ENCODE results near the gene PABPN1. TPM values are rescaled to one million over a fixed set of nuclear protein-coding genes. Genes with fewer than 3 reads are reported as not detected.

Gene PABPN1
- total RNA-seq, 1 experiment from 2014 or later, result 184 TPM

DNA sequence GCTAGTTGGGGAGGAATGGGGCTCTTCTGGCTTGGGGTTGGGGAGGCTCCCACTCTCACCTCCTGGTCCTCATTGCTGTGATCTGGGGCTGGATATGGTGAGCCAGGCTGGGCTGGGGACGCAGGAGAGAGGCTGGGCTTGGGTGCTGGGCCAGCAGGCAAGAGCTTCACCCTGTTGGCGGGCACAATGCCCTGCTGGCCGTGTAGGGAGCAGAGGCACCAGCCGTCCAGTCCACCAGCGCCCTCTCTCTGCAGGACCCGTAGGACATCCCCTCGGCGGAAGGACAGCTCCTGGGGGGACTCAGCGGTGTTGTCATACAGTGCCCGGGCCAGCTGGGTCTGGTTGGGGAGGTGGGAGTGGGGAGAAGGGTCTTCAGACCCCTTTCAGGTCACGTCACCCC, 39.2 kb downstream of the PABPN1 start:
- POLR2A ChIA-PET, result no interaction called here
- Histone ChIP-seq H3K9me3 (ENCODE audit: control insufficient read depth in 1 of 2, insufficient read depth in 1 of 2, low read depth in 1 of 2, low read length in 2 of 2) (no peaks in the 10 kb centered on the region), H2AFZ (ENCODE audit: low read depth, low read length, poor library complexity, severe bottlenecking) (no peak overlapping the region), H3K9me2 (ENCODE audit: insufficient read depth) (no peaks in the 10 kb centered on the region), H3K4me2 (ENCODE audit: low read length) (no peak overlapping the region), H3K79me2 (ENCODE audit: insufficient read depth, low read length) (no peaks in the 10 kb centered on the region), H3K27me3 (ENCODE audit: insufficient read depth, low read length) (0 out of 2 replicates have a peak, but pooled peaks cover 3% of the 10 kb centered on the region), H3K9ac (ENCODE audit: low read length) (no peak overlapping the region), H3K4me1 (ENCODE audit: control insufficient read depth in 1 of 2, insufficient read depth in 2 of 2, low read length in 2 of 2) (no peaks in the 10 kb centered on the region), H3K4me3 (replicated peaks in 1 of 2; ENCODE audit: low read depth in 1 of 2, low read length in 2 of 2) (no peak overlapping the region), H3K27ac (ENCODE audit: low read depth, low read length) (no peak overlapping the region), H3K36me3 (ENCODE audit: control insufficient read depth in 1 of 2, insufficient read depth in 2 of 2, low read length in 2 of 2) (no peaks in the 10 kb centered on the region), H4K20me1 (ENCODE audit: insufficient read depth) (no peaks in the 10 kb centered on the region)
- peak; percentile 45 for TF ChIP-seq RAD21 (IDR thresholded peaks at IDR 0.05; ENCODE audit: low read depth)
- TF ChIP-seq, protein P1, sequence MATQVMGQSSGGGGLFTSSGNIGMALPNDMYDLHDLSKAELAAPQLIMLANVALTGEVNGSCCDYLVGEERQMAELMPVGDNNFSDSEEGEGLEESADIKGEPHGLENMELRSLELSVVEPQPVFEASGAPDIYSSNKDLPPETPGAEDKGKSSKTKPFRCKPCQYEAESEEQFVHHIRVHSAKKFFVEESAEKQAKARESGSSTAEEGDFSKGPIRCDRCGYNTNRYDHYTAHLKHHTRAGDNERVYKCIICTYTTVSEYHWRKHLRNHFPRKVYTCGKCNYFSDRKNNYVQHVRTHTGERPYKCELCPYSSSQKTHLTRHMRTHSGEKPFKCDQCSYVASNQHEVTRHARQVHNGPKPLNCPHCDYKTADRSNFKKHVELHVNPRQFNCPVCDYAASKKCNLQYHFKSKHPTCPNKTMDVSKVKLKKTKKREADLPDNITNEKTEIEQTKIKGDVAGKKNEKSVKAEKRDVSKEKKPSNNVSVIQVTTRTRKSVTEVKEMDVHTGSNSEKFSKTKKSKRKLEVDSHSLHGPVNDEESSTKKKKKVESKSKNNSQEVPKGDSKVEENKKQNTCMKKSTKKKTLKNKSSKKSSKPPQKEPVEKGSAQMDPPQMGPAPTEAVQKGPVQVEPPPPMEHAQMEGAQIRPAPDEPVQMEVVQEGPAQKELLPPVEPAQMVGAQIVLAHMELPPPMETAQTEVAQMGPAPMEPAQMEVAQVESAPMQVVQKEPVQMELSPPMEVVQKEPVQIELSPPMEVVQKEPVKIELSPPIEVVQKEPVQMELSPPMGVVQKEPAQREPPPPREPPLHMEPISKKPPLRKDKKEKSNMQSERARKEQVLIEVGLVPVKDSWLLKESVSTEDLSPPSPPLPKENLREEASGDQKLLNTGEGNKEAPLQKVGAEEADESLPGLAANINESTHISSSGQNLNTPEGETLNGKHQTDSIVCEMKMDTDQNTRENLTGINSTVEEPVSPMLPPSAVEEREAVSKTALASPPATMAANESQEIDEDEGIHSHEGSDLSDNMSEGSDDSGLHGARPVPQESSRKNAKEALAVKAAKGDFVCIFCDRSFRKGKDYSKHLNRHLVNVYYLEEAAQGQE (IDR thresholded peaks at IDR 0.05; ENCODE audit: low read depth), result no peak
- TF ChIP-seq, protein P2, sequence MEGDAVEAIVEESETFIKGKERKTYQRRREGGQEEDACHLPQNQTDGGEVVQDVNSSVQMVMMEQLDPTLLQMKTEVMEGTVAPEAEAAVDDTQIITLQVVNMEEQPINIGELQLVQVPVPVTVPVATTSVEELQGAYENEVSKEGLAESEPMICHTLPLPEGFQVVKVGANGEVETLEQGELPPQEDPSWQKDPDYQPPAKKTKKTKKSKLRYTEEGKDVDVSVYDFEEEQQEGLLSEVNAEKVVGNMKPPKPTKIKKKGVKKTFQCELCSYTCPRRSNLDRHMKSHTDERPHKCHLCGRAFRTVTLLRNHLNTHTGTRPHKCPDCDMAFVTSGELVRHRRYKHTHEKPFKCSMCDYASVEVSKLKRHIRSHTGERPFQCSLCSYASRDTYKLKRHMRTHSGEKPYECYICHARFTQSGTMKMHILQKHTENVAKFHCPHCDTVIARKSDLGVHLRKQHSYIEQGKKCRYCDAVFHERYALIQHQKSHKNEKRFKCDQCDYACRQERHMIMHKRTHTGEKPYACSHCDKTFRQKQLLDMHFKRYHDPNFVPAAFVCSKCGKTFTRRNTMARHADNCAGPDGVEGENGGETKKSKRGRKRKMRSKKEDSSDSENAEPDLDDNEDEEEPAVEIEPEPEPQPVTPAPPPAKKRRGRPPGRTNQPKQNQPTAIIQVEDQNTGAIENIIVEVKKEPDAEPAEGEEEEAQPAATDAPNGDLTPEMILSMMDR (IDR thresholded peaks at IDR 0.05 in 2 of 3, conservative IDR thresholded peaks at IDR 0.05 in 1 of 3; ENCODE audit: borderline replicate concordance in 1 of 3, insufficient read depth in 1 of 3, low read depth in 2 of 3, low read length in 2 of 3), result peak; percentile 43 to 51 (median 44); a peak in 5 of 6 replicates
- RAD21 ChIA-PET (ENCODE audit: low non-redundant PET in 1 of 2, low total read pairs in 2 of 2, uncharacterized antibody in 2 of 2, unreplicated experiment in 2 of 2), result interaction anchor here in 1 of 2 experiments (0.9 to 1.6 kb wide), 2 partner anchors 19 to 34 kb away, joined by 3 to 6 read pairs; no protein-coding TSS in a partner anchor
- BruUV-seq (replicated peaks), result no TSS peak
- intact Hi-C loops (cut with micrococcal nuclease), result no loop called here
- DNase-seq (ENCODE audit: low read depth, low spot score) (no peak), ATAC-seq (peak; percentile 73)
- CTCF ChIA-PET, result interaction anchor here (0.7 to 2.8 kb wide), 9 partner anchors 15 to 292 kb away, joined by 3 to 14 read pairs (median 5); partner anchors contain the start of genes HOMEZ and PABPN1
